G401 (cell line): ENCODE results near the gene CMC1. TPM values are rescaled to one million over a fixed set of nuclear protein-coding genes. Genes with fewer than 3 reads are reported as not detected.

Experiments
- DNase-seq: peaks from one replicate; pipeline ENCODE4 v3.0.0-alpha.2; 2015; ENCODE audit warnings: low spot score
- in situ Hi-C: cut with HindIII; loops from 2 replicates; pipeline ENCODE4 v1.10.0; 2016; ENCODE audit warnings: low sequenced_read_pairs, mixed read lengths
- total RNA-seq: library from RNA; depleted of rRNA; stranded (reverse); fragments of >200 nt; shearing (Covaris generic); gene quantifications from 2 replicates; pipeline ENCODE4 v1.2.3, GENCODE V29; 2014

The CMC1 gene
- total RNA-seq, 1 experiment from 2014 or later, result 33.1 TPM

GRCh38 chr3:28292622-28293021 lies 51.2 kb downstream of the CMC1 start:
- no peak for DNase-seq
- in situ Hi-C loops, result no loop called here

GRCh38 chr3:28294667-28295413 lies 53.4 kb downstream of the CMC1 start:
- DNase-seq, result no peak
- in situ Hi-C loops, result no loop called here

- no peak for DNase-seq
- in situ Hi-C loops, result no loop called here
Observed at GRCh38 chr3:28295898-28296490, 54.6 kb downstream of the CMC1 start.

- in situ Hi-C loops, result no loop called here
- DNase-seq, result no peak
Observed at GRCh38 chr3:28299705-28300104, 58.3 kb downstream of the CMC1 start.

GRCh38 chr3:28300345-28300962 lies 59.0 kb downstream of the CMC1 start:
- in situ Hi-C loops, result no loop called here
- no peak for DNase-seq

- no peak for DNase-seq
- in situ Hi-C loops, result no loop called here
Observed at GRCh38 chr3:28301688-28302087, 60.3 kb downstream of the CMC1 start.

- no peak for DNase-seq
- in situ Hi-C loops, result no loop called here
Observed at GRCh38 chr3:28308196-28308595, 66.8 kb downstream of the CMC1 start.

- in situ Hi-C loops, result no loop called here
- no peak for DNase-seq
Observed at GRCh38 chr3:28315711-28316110, 74.3 kb downstream of the CMC1 start.

- in situ Hi-C loops, result no loop called here
- no peak for DNase-seq
Observed at GRCh38 chr3:28316226-28316625, 74.8 kb downstream of the CMC1 start.

GRCh38 chr3:28317438-28318022 lies 76.1 kb downstream of the CMC1 start:
- DNase-seq, result peak; percentile 56
- in situ Hi-C loops, result no loop called here

GRCh38 chr3:28320981-28321380 lies 79.6 kb downstream of the CMC1 start:
- DNase-seq, result no peak
- in situ Hi-C loops, result no loop called here

GRCh38 chr3:28322464-28322863 lies 81.0 kb downstream of the CMC1 start:
- in situ Hi-C loops, result no loop called here
- no peak for DNase-seq

GRCh38 chr3:28326458-28326926 lies 85.1 kb downstream of the CMC1 start:
- DNase-seq, result no peak
- in situ Hi-C loops, result no loop called here

- DNase-seq, result peak; percentile 59
- in situ Hi-C loops, result no loop called here
Observed at GRCh38 chr3:28328188-28329151, 87.1 kb downstream of the CMC1 start.

- DNase-seq, result peak; percentile 27
- in situ Hi-C loops, result no loop called here
Observed at GRCh38 chr3:28334552-28334951, 93.1 kb downstream of the CMC1 start.

GRCh38 chr3:28335246-28335645 lies 93.8 kb downstream of the CMC1 start:
- no peak for DNase-seq
- in situ Hi-C loops, result no loop called here

- in situ Hi-C loops, result no loop called here
- DNase-seq, result no peak
Observed at GRCh38 chr3:28337230-28337629, 95.8 kb downstream of the CMC1 start.

GRCh38 chr3:28343144-28343543 lies 101.7 kb downstream of the CMC1 start:
- peak; percentile 20 for DNase-seq
- in situ Hi-C loops, result no loop called here

GRCh38 chr3:28345690-28346089 lies 104.3 kb downstream of the CMC1 start:
- in situ Hi-C loops, result no loop called here

More at GRCh38 chr3:28345690-28346089, 104.3 kb downstream of the CMC1 start:
- DNase-seq, result peak; percentile 17
